BLaER1 (cell line): Measurements from ENCODE around the gene SLC6A1.

Experiments used
- H3K27ac ChIP-seq: shearing (Covaris generic); formaldehyde crosslinking; 2 replicates; pipeline ENCODE4 v1.8.1; 2022
- H3K27me3 ChIP-seq: shearing (Covaris generic); formaldehyde crosslinking; 2 replicates; pipeline ENCODE4 v1.8.1; 2022
- H3K36me3 ChIP-seq: shearing (Covaris generic); formaldehyde crosslinking; 2 replicates; pipeline ENCODE4 v1.8.1; 2022
- H3K4me1 ChIP-seq: shearing (Covaris generic); formaldehyde crosslinking; 2 replicates; pipeline ENCODE4 v1.8.1; 2022
- H3K4me2 ChIP-seq: shearing (Covaris generic); formaldehyde crosslinking; 2 replicates; pipeline ENCODE4 v1.8.1; 2022
- H3K4me3 ChIP-seq: shearing (Covaris generic); formaldehyde crosslinking; 2 replicates; pipeline ENCODE4 v1.8.1; 2022
- H3K9ac ChIP-seq: shearing (Covaris generic); formaldehyde crosslinking; 2 replicates; pipeline ENCODE4 v1.8.1; 2022
- H3K9me3 ChIP-seq: shearing (Covaris generic); formaldehyde crosslinking; 2 replicates; pipeline ENCODE4 v1.8.1; 2022
- H4K20me1 ChIP-seq: shearing (Covaris generic); formaldehyde crosslinking; 2 replicates; pipeline ENCODE4 v1.8.1; 2022
- Cebpa-rat ChIP-seq: shearing (Covaris generic); IDR thresholded peaks from 2 replicates; pipeline ENCODE4 v1.8.1; 2022

Gene SLC6A1

GRCh38 chr3:11085093-11085840, 92.7 kb downstream of the SLC6A1 start:
- no peaks in the 10 kb centered on the region for H3K9me3 ChIP-seq
- no peaks in the 10 kb centered on the region for H4K20me1 ChIP-seq
- H3K27ac ChIP-seq: no peak overlapping the region
- no peak for TF ChIP-seq Cebpa-rat
- no peak overlapping the region for H3K4me3 ChIP-seq
- H3K27me3 ChIP-seq: no peaks in the 10 kb centered on the region
- no peak overlapping the region for H3K9ac ChIP-seq
- no peaks in the 10 kb centered on the region for H3K36me3 ChIP-seq
- H3K4me2 ChIP-seq: no peak overlapping the region
- 0 out of 2 replicates have a peak, but pooled peaks cover 5% of the 10 kb centered on the region for H3K4me1 ChIP-seq

GRCh38 chr3:11086856-11087255, 94.3 kb downstream of the SLC6A1 start:
- H3K4me2 ChIP-seq: no peak overlapping the region
- no peaks in the 10 kb centered on the region for H4K20me1 ChIP-seq
- H3K4me1 ChIP-seq: 0 out of 2 replicates have a peak, but pooled peaks cover 5% of the 10 kb centered on the region
- no peak overlapping the region for H3K4me3 ChIP-seq
- H3K9ac ChIP-seq: no peak overlapping the region
- H3K9me3 ChIP-seq: no peaks in the 10 kb centered on the region
- H3K36me3 ChIP-seq: no peaks in the 10 kb centered on the region
- TF ChIP-seq Cebpa-rat: no peak
- no peaks in the 10 kb centered on the region for H3K27me3 ChIP-seq
- no peak overlapping the region for H3K27ac ChIP-seq

- Histone ChIP-seq H3K9me3 (peaks cover 12% of the 10 kb centered on the region), H3K9ac (no peak overlapping the region), H3K36me3 (no peaks in the 10 kb centered on the region), H3K4me2 (no peak overlapping the region), H3K27ac (no peak overlapping the region), H4K20me1 (no peaks in the 10 kb centered on the region), H3K4me1 (0 out of 2 replicates have a peak, but pooled peaks cover 5% of the 10 kb centered on the region), H3K27me3 (no peaks in the 10 kb centered on the region), H3K4me3 (no peak overlapping the region)
- TF ChIP-seq Cebpa-rat: no peak
Measured at GRCh38 chr3:11088066-11088465, 95.5 kb downstream of the SLC6A1 start.

- Histone ChIP-seq H3K27ac (no peak overlapping the region), H3K36me3 (no peaks in the 10 kb centered on the region), H3K4me3 (no peak overlapping the region), H3K4me1 (0 out of 2 replicates have a peak, but pooled peaks cover 5% of the 10 kb centered on the region), H4K20me1 (no peaks in the 10 kb centered on the region), H3K4me2 (no peak overlapping the region), H3K27me3 (no peaks in the 10 kb centered on the region), H3K9me3 (peaks cover 19% of the 10 kb centered on the region), H3K9ac (no peak overlapping the region)
- TF ChIP-seq Cebpa-rat: no peak
Measured at GRCh38 chr3:11088831-11089230, 96.3 kb downstream of the SLC6A1 start.
